GM23338 (cell line): ENCODE results near the gene DYSF. TPM values are rescaled to one million over a fixed set of nuclear protein-coding genes. Genes with fewer than 3 reads are reported as not detected.

Experiments used
- ATAC-seq: fragments of 200-7000 bp; cut with Tn5 transposase; 3 replicates; pipeline ENCODE4 v1.9.1; 2020
- DNase-seq: peaks from one replicate; pipeline ENCODE4 v3.0.0-alpha.2; 2015; ENCODE audit warnings: low spot score
- H2AFZ ChIP-seq: fragments of 200-600 bp; sonication (generic); 2 replicates; pipeline ENCODE4 v1.8.0; 2016; ENCODE audit warnings: antibody characterized with exemption, mild to moderate bottlenecking, moderate library complexity
- H3F3A ChIP-seq: fragments of 200-600 bp; sonication (generic); replicated peaks from 2 replicates; pipeline ENCODE4 v1.8.0; 2017; ENCODE audit warnings: antibody characterized with exemption, mixed run types, low read depth
- H3K27ac ChIP-seq: fragments of 200-600 bp; sonication (generic); 2 replicates; pipeline ENCODE4 v1.6.1; 2016; ENCODE audit warnings: low read depth
- H3K27me3 ChIP-seq: fragments of 200-600 bp; sonication (generic); 2 replicates; pipeline ENCODE4 v1.8.0; 2016; ENCODE audit warnings: mild to moderate bottlenecking, mixed run types, moderate library complexity; ENCODE audit not compliant: insufficient read depth
- H3K36me3 ChIP-seq: fragments of 200-600 bp; sonication (generic); 2 replicates; pipeline ENCODE4 v1.8.0; 2016; ENCODE audit warnings: mild to moderate bottlenecking; ENCODE audit not compliant: insufficient read depth
- H3K4me1 ChIP-seq: fragments of 200-600 bp; sonication (generic); 2 replicates; pipeline ENCODE4 v1.8.0; 2016; ENCODE audit warnings: mild to moderate bottlenecking, moderate library complexity; ENCODE audit not compliant: insufficient read depth
- H3K4me2 ChIP-seq: fragments of 200-600 bp; sonication (generic); 2 replicates; pipeline ENCODE4 v1.7.1; 2017; ENCODE audit warnings: mixed run types
- H3K4me3 ChIP-seq: fragments of 200-600 bp; sonication (generic); 2 replicates; pipeline ENCODE4 v1.6.1; 2016; ENCODE audit warnings: mixed run types
- H3K79me2 ChIP-seq: fragments of 200-600 bp; sonication (generic); replicated peaks from 2 replicates; pipeline ENCODE4 v1.8.0; 2017; ENCODE audit warnings: mild to moderate bottlenecking; ENCODE audit not compliant: insufficient read depth
- H3K9me2 ChIP-seq: fragments of 200-600 bp; sonication (generic); 2 replicates; pipeline ENCODE4 v1.8.0; 2017; ENCODE audit not compliant: insufficient read depth
- H4K20me1 ChIP-seq: fragments of 200-600 bp; sonication (generic); replicated peaks from 2 replicates; pipeline ENCODE4 v1.8.0; 2017; ENCODE audit warnings: mild to moderate bottlenecking; ENCODE audit not compliant: insufficient read depth
- H3K27ac Mint-ChIP-seq: 2 replicates; pipeline ENCODE4 v1.8.0; 2020; ENCODE audit warnings: inconsistent platforms, mild to moderate bottlenecking, moderate library complexity, mixed read lengths
- H3K27me3 Mint-ChIP-seq: 3 replicates; pipeline ENCODE4 v1.8.0; 2022; ENCODE audit warnings: low read depth, mild to moderate bottlenecking, moderate library complexity, mixed read lengths, inconsistent platforms; ENCODE audit not compliant: insufficient read depth, poor library complexity
- H3K36me3 Mint-ChIP-seq: 3 replicates; pipeline ENCODE4 v1.8.0; 2021; ENCODE audit warnings: low read depth, mild to moderate bottlenecking, inconsistent platforms, moderate library complexity, mixed read lengths
- H3K4me1 Mint-ChIP-seq: 3 replicates; pipeline ENCODE4 v1.8.0; 2020; ENCODE audit warnings: mild to moderate bottlenecking, inconsistent platforms, mixed read lengths
- H3K4me3 Mint-ChIP-seq: 3 replicates; pipeline ENCODE4 v1.8.0; 2021; ENCODE audit warnings: moderate library complexity, mild to moderate bottlenecking, inconsistent platforms, mixed read lengths
- H3K9me3 Mint-ChIP-seq: 3 replicates; pipeline ENCODE4 v1.8.0; 2020; ENCODE audit warnings: moderate library complexity, mild to moderate bottlenecking, inconsistent platforms, mixed read lengths
- CREB1 ChIP-seq: fragments of 250-450 bp; sonication (Bioruptor Pico); IDR thresholded peaks from 2 replicates; pipeline ENCODE4 v1.5.0; 2020; ENCODE audit warnings: low read depth, mild to moderate bottlenecking, moderate library complexity
- EZH2 ChIP-seq: fragments of 200-600 bp; sonication (generic); IDR thresholded peaks from one replicate; pipeline ENCODE4 v1.8.0; 2017; ENCODE audit warnings: antibody characterized with exemption, mild to moderate bottlenecking, low read depth; ENCODE audit not compliant: unreplicated experiment
- EZH2phosphoT487 ChIP-seq: fragments of 200-600 bp; sonication (generic); IDR thresholded peaks from one replicate; pipeline ENCODE4 v1.8.1; 2018; ENCODE audit warnings: antibody characterized with exemption; ENCODE audit not compliant: unreplicated experiment
- JUNB ChIP-seq: IDR thresholded peaks from one replicate; pipeline ENCODE4 v1.6.1; 2016; ENCODE audit warnings: antibody characterized with exemption; ENCODE audit not compliant: unreplicated experiment
- NANOG ChIP-seq: IDR thresholded peaks from 2 replicates; pipeline ENCODE4 v1.6.1; 2016; ENCODE audit warnings: antibody characterized with exemption, borderline replicate concordance
- POLR2AphosphoS5 ChIP-seq: IDR thresholded peaks from 2 replicates; pipeline ENCODE4 v1.6.1; 2016; ENCODE audit warnings: antibody characterized with exemption, low read depth
- STAT1 ChIP-seq: IDR thresholded peaks from one replicate; pipeline ENCODE4 v1.6.1; 2016; ENCODE audit warnings: antibody characterized with exemption; ENCODE audit not compliant: unreplicated experiment
- ZNF114 ChIP-seq: fragments of 250-450 bp; sonication (Bioruptor Pico); IDR thresholded peaks from 2 replicates; pipeline ENCODE4 v1.5.0; 2020; ENCODE audit warnings: mild to moderate bottlenecking, moderate library complexity
- ZNF331 ChIP-seq: fragments of 250-450 bp; sonication (Bioruptor Pico); IDR thresholded peaks from 2 replicates; pipeline ENCODE4 v1.5.0; 2020; ENCODE audit warnings: low read depth, mild to moderate bottlenecking, moderate library complexity
- polyA plus RNA-seq: library from polyadenylated mRNA; unstranded; fragments of >200 nt; fragmentation: Nextera tagmentation; extraction: Ambion mirVana; gene quantifications from 2 replicates; pipeline ENCODE4 v1.2.1, GENCODE V29; 2016
- total RNA-seq: library from RNA; depleted of rRNA; stranded (reverse); fragments of >200 nt; shearing (Covaris generic); gene quantifications from 2 replicates; pipeline ENCODE4 v1.2.3, GENCODE V29; 2014
- TF ChIP-seq, protein P1 (sequence below), 2 experiments: fragments of 200-600 bp in 1 of 2; sonication (generic) in 1 of 2; conservative IDR thresholded peaks; 2 replicates each; pipeline versions ENCODE4 v1.5.1 to v1.6.1; 2016 to 2017; ENCODE audit warnings: antibody characterized with exemption in 2 of 2, low read depth in 2 of 2, mild to moderate bottlenecking in 2 of 2, moderate library complexity in 1 of 2
- TF ChIP-seq, protein P2 (sequence below): fragments of 250-450 bp; sonication (Bioruptor Pico); IDR thresholded peaks from 2 replicates; pipeline ENCODE4 v1.5.0; 2020; ENCODE audit warnings: mild to moderate bottlenecking, moderate library complexity
- TF ChIP-seq, protein P3 (sequence below): IDR thresholded peaks from 2 replicates; pipeline ENCODE4 v1.6.1; 2016; ENCODE audit warnings: antibody characterized with exemption
- TF ChIP-seq, protein P4 (sequence below): IDR thresholded peaks from one replicate; pipeline ENCODE4 v1.6.1; 2018; ENCODE audit warnings: antibody characterized with exemption; ENCODE audit not compliant: unreplicated experiment

DYSF gene
- total and polyA plus RNA-seq, 2 experiments from 2014 or later, result 7.3 to 21.3 TPM

DNA sequence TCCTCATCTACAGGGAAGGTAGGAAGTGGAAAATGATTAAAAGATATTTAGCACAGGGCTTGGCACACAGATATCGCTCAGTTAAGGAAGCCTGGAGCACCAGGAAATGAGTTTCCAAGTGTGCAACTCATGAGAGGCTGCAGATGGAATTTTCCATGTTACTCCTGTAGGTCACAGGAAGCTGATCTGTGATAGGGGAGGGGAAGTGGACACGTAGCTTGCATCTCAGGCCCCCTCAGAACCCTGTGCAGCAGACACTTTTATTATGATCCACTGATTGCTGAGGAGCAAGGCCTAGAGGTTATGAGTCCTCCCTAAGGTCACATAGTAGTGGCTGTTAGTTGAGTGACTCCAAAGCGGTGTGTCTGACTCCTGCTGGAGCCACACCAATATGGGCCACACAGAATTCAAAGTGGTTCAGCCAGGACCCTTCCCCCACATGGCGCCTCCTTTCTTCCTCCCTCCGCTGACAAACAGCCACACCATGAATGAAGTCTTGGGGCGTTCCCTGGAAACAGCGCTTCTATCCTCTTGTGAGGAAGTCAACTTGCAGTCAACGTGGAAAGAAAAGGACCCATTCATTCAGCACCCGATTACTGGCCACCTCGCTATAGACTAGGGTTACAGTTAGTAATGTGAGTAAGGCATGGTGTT, 21.5 kb downstream of the DYSF start:
- 0 out of 3 replicates have a peak, but pooled peaks cover 3% of the 10 kb centered on the region for H3K9me3 Mint-ChIP-seq
- Histone ChIP-seq H3K79me2 (no peaks in the 10 kb centered on the region), H3K27me3 (no peaks in the 10 kb centered on the region), H2AFZ (no peak overlapping the region), H3K4me2 (no peak overlapping the region), H3F3A (no peaks in the 10 kb centered on the region), H3K36me3 (no peaks in the 10 kb centered on the region), H3K9me2 (no peaks in the 10 kb centered on the region), H3K27ac (no peak overlapping the region), H3K4me3 (no peak overlapping the region), H3K4me1 (no peaks in the 10 kb centered on the region), H4K20me1 (no peaks in the 10 kb centered on the region; the same call in 1 of the 2 replicates)
- no peak overlapping the region for H3K4me3 Mint-ChIP-seq
- TF ChIP-seq, protein P1, sequence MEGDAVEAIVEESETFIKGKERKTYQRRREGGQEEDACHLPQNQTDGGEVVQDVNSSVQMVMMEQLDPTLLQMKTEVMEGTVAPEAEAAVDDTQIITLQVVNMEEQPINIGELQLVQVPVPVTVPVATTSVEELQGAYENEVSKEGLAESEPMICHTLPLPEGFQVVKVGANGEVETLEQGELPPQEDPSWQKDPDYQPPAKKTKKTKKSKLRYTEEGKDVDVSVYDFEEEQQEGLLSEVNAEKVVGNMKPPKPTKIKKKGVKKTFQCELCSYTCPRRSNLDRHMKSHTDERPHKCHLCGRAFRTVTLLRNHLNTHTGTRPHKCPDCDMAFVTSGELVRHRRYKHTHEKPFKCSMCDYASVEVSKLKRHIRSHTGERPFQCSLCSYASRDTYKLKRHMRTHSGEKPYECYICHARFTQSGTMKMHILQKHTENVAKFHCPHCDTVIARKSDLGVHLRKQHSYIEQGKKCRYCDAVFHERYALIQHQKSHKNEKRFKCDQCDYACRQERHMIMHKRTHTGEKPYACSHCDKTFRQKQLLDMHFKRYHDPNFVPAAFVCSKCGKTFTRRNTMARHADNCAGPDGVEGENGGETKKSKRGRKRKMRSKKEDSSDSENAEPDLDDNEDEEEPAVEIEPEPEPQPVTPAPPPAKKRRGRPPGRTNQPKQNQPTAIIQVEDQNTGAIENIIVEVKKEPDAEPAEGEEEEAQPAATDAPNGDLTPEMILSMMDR (conservative IDR thresholded peaks at IDR 0.05; ENCODE audit: low read depth in 2 of 2), result no peak
- TF ChIP-seq, protein P2, sequence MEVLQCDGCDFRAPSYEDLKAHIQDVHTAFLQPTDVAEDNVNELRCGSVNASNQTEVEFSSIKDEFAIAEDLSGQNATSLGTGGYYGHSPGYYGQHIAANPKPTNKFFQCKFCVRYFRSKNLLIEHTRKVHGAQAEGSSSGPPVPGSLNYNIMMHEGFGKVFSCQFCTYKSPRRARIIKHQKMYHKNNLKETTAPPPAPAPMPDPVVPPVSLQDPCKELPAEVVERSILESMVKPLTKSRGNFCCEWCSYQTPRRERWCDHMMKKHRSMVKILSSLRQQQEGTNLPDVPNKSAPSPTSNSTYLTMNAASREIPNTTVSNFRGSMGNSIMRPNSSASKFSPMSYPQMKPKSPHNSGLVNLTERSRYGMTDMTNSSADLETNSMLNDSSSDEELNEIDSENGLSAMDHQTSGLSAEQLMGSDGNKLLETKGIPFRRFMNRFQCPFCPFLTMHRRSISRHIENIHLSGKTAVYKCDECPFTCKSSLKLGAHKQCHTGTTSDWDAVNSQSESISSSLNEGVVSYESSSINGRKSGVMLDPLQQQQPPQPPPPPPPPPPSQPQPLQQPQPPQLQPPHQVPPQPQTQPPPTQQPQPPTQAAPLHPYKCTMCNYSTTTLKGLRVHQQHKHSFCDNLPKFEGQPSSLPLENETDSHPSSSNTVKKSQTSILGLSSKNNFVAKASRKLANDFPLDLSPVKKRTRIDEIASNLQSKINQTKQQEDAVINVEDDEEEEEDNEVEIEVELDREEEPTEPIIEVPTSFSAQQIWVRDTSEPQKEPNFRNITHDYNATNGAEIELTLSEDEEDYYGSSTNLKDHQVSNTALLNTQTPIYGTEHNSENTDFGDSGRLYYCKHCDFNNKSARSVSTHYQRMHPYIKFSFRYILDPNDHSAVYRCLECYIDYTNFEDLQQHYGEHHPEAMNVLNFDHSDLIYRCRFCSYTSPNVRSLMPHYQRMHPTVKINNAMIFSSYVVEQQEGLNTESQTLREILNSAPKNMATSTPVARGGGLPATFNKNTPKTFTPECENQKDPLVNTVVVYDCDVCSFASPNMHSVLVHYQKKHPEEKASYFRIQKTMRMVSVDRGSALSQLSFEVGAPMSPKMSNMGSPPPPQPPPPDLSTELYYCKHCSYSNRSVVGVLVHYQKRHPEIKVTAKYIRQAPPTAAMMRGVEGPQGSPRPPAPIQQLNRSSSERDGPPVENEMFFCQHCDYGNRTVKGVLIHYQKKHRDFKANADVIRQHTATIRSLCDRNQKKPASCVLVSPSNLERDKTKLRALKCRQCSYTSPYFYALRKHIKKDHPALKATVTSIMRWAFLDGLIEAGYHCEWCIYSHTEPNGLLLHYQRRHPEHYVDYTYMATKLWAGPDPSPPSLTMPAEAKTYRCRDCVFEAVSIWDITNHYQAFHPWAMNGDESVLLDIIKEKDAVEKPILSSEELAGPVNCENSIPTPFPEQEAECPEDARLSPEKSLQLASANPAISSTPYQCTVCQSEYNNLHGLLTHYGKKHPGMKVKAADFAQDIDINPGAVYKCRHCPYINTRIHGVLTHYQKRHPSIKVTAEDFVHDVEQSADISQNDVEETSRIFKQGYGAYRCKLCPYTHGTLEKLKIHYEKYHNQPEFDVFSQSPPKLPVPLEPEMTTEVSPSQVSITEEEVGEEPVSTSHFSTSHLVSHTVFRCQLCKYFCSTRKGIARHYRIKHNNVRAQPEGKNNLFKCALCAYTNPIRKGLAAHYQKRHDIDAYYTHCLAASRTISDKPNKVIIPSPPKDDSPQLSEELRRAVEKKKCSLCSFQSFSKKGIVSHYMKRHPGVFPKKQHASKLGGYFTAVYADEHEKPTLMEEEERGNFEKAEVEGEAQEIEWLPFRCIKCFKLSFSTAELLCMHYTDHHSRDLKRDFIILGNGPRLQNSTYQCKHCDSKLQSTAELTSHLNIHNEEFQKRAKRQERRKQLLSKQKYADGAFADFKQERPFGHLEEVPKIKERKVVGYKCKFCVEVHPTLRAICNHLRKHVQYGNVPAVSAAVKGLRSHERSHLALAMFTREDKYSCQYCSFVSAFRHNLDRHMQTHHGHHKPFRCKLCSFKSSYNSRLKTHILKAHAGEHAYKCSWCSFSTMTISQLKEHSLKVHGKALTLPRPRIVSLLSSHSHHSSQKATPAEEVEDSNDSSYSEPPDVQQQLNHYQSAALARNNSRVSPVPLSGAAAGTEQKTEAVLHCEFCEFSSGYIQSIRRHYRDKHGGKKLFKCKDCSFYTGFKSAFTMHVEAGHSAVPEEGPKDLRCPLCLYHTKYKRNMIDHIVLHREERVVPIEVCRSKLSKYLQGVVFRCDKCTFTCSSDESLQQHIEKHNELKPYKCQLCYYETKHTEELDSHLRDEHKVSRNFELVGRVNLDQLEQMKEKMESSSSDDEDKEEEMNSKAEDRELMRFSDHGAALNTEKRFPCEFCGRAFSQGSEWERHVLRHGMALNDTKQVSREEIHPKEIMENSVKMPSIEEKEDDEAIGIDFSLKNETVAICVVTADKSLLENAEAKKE (CRISPR knock-in tag), result no peak
- TF ChIP-seq JUNB (no peak), EZH2 (no peak), STAT1 (no peak), CREB1 (CRISPR knock-in tag) (no peak), POLR2AphosphoS5 (no peak), ZNF331 (no peak), NANOG (no peak), EZH2phosphoT487 (no peak), ZNF114 (CRISPR knock-in tag) (no peak)
- TF ChIP-seq, protein P3, sequence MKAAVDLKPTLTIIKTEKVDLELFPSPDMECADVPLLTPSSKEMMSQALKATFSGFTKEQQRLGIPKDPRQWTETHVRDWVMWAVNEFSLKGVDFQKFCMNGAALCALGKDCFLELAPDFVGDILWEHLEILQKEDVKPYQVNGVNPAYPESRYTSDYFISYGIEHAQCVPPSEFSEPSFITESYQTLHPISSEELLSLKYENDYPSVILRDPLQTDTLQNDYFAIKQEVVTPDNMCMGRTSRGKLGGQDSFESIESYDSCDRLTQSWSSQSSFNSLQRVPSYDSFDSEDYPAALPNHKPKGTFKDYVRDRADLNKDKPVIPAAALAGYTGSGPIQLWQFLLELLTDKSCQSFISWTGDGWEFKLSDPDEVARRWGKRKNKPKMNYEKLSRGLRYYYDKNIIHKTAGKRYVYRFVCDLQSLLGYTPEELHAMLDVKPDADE, result no peak
- TF ChIP-seq, protein P4, sequence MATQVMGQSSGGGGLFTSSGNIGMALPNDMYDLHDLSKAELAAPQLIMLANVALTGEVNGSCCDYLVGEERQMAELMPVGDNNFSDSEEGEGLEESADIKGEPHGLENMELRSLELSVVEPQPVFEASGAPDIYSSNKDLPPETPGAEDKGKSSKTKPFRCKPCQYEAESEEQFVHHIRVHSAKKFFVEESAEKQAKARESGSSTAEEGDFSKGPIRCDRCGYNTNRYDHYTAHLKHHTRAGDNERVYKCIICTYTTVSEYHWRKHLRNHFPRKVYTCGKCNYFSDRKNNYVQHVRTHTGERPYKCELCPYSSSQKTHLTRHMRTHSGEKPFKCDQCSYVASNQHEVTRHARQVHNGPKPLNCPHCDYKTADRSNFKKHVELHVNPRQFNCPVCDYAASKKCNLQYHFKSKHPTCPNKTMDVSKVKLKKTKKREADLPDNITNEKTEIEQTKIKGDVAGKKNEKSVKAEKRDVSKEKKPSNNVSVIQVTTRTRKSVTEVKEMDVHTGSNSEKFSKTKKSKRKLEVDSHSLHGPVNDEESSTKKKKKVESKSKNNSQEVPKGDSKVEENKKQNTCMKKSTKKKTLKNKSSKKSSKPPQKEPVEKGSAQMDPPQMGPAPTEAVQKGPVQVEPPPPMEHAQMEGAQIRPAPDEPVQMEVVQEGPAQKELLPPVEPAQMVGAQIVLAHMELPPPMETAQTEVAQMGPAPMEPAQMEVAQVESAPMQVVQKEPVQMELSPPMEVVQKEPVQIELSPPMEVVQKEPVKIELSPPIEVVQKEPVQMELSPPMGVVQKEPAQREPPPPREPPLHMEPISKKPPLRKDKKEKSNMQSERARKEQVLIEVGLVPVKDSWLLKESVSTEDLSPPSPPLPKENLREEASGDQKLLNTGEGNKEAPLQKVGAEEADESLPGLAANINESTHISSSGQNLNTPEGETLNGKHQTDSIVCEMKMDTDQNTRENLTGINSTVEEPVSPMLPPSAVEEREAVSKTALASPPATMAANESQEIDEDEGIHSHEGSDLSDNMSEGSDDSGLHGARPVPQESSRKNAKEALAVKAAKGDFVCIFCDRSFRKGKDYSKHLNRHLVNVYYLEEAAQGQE, result no peak
- H3K27me3 Mint-ChIP-seq, result peaks cover 6% of the 10 kb centered on the region
- no peak overlapping the region for H3K27ac Mint-ChIP-seq
- ATAC-seq (no peak), DNase-seq (no peak)
- peaks cover 18% of the 10 kb centered on the region for H3K4me1 Mint-ChIP-seq
- H3K36me3 Mint-ChIP-seq, result peaks cover 3% of the 10 kb centered on the region; the same call in 2 of the 3 replicates
